H1 (cell line): ENCODE measurements around the gene MAP3K6. TPM values are rescaled to one million over a fixed set of nuclear protein-coding genes. Genes with fewer than 3 reads are reported as not detected.
A peak's percentile ranks its signal among the peaks of the same experiment; 100 is the strongest.
"Not testable (repeated sequence)": the region's sequence is repeated elsewhere in the genome, so short reads cannot be mapped to it uniquely, and the experiment has no call there.

ENCODE experiments used
- CTCF ChIA-PET: fragments of 300-600 bp; sonication (Branson Sonifier 250); formaldehyde crosslinking; loops from one replicate; lab custom pipeline; 2021; ENCODE audit not compliant: partially characterized antibody; lab: Charles Lee
- POLR2A ChIA-PET: fragments of 300-600 bp; sonication (Branson Sonifier 250); formaldehyde crosslinking; loops from one replicate; lab custom pipeline; 2021; ENCODE audit warnings: inconsistent platforms; ENCODE audit not compliant: partially characterized antibody; lab: Charles Lee
- DNase-seq, 2 experiments: peaks; one replicate each; pipeline versions ENCODE4 v3.0.0 to v3.0.0-alpha.2; 2010 to 2022; ENCODE audit warnings: low spot score in 2 of 2, low read depth in 1 of 2, mixed read lengths in 1 of 2
- FAIRE-seq: peaks from 2 replicates; lab custom pipeline; 2011; peaks lifted over from hg19 to GRCh38; lab: Jason Lieb, UNC
- H2AFZ ChIP-seq: 2 replicates; pipeline ENCODE4 v1.8.1; 2012; ENCODE audit warnings: low read length, inconsistent platforms
- H2AK5ac ChIP-seq: 2 replicates; pipeline ENCODE4 v1.6.1; 2013; ENCODE audit warnings: low read depth, low read length
- H2BK120ac ChIP-seq: replicated peaks from 2 replicates; pipeline ENCODE3; 2013; ENCODE audit warnings: low read depth, low read length, inconsistent platforms
- H2BK12ac ChIP-seq: 2 replicates; pipeline ENCODE4 v1.6.1; 2013; ENCODE audit warnings: low read depth, low read length
- H2BK15ac ChIP-seq: 2 replicates; pipeline ENCODE4 v1.6.1; 2013; ENCODE audit warnings: low read length
- H2BK20ac ChIP-seq: 2 replicates; pipeline ENCODE4 v1.6.1; 2013; ENCODE audit warnings: low read length
- H2BK5ac ChIP-seq: 2 replicates; pipeline ENCODE4 v1.6.1; 2013; ENCODE audit warnings: low read depth, low read length
- H3K14ac ChIP-seq: 2 replicates; pipeline ENCODE4 v1.6.1; 2013; ENCODE audit warnings: inconsistent platforms; ENCODE audit not compliant: insufficient read length
- H3K18ac ChIP-seq: 2 replicates; pipeline ENCODE4 v1.6.1; 2013; ENCODE audit warnings: low read length; ENCODE audit errors: extremely low read depth
- H3K23ac ChIP-seq: 2 replicates; pipeline ENCODE4 v1.6.1; 2013; ENCODE audit warnings: inconsistent platforms; ENCODE audit not compliant: insufficient read length
- H3K23me2 ChIP-seq: 2 replicates; pipeline ENCODE4 v1.6.1; 2013; ENCODE audit warnings: low read depth, low read length
- H3K27ac ChIP-seq: 2 replicates; pipeline ENCODE4 v1.6.1; 2011; ENCODE audit warnings: low read depth, low read length, inconsistent platforms
- H3K27me3 ChIP-seq, 4 experiments: replicated peaks in 1 of 4; 1 replicate in 1 of 4; 2 replicates in 3 of 4; pipeline versions ENCODE4 v1.6.1 to v1.8.1; 2011 to 2013; ENCODE audit warnings: low read length in 3 of 4, mild to moderate bottlenecking in 3 of 4, inconsistent platforms in 2 of 4, mixed read lengths in 2 of 4, moderate library complexity in 1 of 4; ENCODE audit not compliant: control insufficient read depth in 3 of 4, insufficient read depth in 3 of 4; ENCODE audit errors: extremely low read depth in 1 of 4
- H3K36me3 ChIP-seq, 4 experiments: 2 replicates each; pipeline versions ENCODE4 v1.6.1 to v1.8.1; 2011 to 2013; ENCODE audit warnings: mild to moderate bottlenecking in 4 of 4, low read length in 3 of 4, moderate library complexity in 2 of 4, control low read depth in 1 of 4, inconsistent platforms in 1 of 4; ENCODE audit not compliant: insufficient read depth in 4 of 4, control insufficient read depth in 2 of 4
- H3K4ac ChIP-seq: replicated peaks from 2 replicates; pipeline ENCODE3; 2013; ENCODE audit warnings: low read length, low read depth, mixed read lengths, inconsistent platforms; ENCODE audit not compliant: insufficient read length
- H3K4me1 ChIP-seq, 4 experiments: replicated peaks in 1 of 4; 1 replicate in 1 of 4; 2 replicates in 3 of 4; pipeline versions ENCODE4 v1.6.1 to v1.8.1; 2011 to 2013; ENCODE audit warnings: low read length in 3 of 4, inconsistent platforms in 2 of 4, mixed read lengths in 1 of 4; ENCODE audit not compliant: insufficient read depth in 4 of 4, control insufficient read depth in 3 of 4
- H3K4me2 ChIP-seq, 2 experiments: 2 replicates each; pipeline versions ENCODE4 v1.6.1 to v1.8.1; 2011 to 2013; ENCODE audit warnings: low read depth in 2 of 2, low read length in 2 of 2, control low read depth in 1 of 2, inconsistent platforms in 1 of 2, mild to moderate bottlenecking in 1 of 2; ENCODE audit not compliant: insufficient read depth in 1 of 2
- H3K4me3 ChIP-seq, 4 experiments: fragments of 200-600, 300-600 bp in 1 of 4; sonication (generic), shearing (Covaris generic), sonication (Bioruptor Twin) in 1 of 4; 2 replicates each; pipeline versions ENCODE4 v1.5.1 to v1.8.1; 2011 to 2016; ENCODE audit warnings: low read length in 4 of 4, low read depth in 3 of 4, control low read depth in 2 of 4, inconsistent platforms in 2 of 4, mild to moderate bottlenecking in 2 of 4, mixed read lengths in 1 of 4, moderate library complexity in 1 of 4; ENCODE audit not compliant: insufficient read depth in 2 of 4; ENCODE audit errors: extremely low read depth in 1 of 4
- H3K56ac ChIP-seq: replicated peaks from 2 replicates; pipeline ENCODE3; 2013; ENCODE audit warnings: low read depth, mild to moderate bottlenecking, mixed read lengths, low read length, inconsistent platforms; ENCODE audit not compliant: insufficient read length
- H3K79me1 ChIP-seq: 2 replicates; pipeline ENCODE4 v1.6.1; 2013; ENCODE audit warnings: low read depth, low read length, control low read depth
- H3K79me2 ChIP-seq, 2 experiments: 2 replicates each; pipeline versions ENCODE4 v1.6.1 to v1.8.1; 2012 to 2013; ENCODE audit warnings: low read length in 2 of 2, mild to moderate bottlenecking in 2 of 2, inconsistent platforms in 1 of 2; ENCODE audit not compliant: insufficient read depth in 2 of 2, control insufficient read depth in 1 of 2
- H3K9ac ChIP-seq, 4 experiments: replicated peaks in 1 of 4; 1 replicate in 1 of 4; 2 replicates in 3 of 4; pipeline versions ENCODE4 v1.6.1 to v1.8.1; 2011 to 2013; ENCODE audit warnings: low read depth in 3 of 4, low read length in 3 of 4, control low read depth in 2 of 4, mild to moderate bottlenecking in 2 of 4, moderate library complexity in 2 of 4, inconsistent platforms in 1 of 4; ENCODE audit errors: extremely low read depth in 1 of 4
- H3K9me3 ChIP-seq, 2 experiments: 2 replicates each; pipeline versions ENCODE4 v1.6.1 to v1.8.1; 2012 to 2013; ENCODE audit warnings: mild to moderate bottlenecking in 2 of 2, moderate library complexity in 2 of 2, control low read depth in 1 of 2, inconsistent platforms in 1 of 2, low read depth in 1 of 2, low read length in 1 of 2, mixed read lengths in 1 of 2; ENCODE audit not compliant: insufficient read depth in 2 of 2
- H4K20me1 ChIP-seq, 2 experiments: replicated peaks in 1 of 2; 2 replicates each; pipeline versions ENCODE3 to v1.8.1; 2011 to 2013; ENCODE audit warnings: inconsistent platforms in 2 of 2, low read length in 2 of 2, mild to moderate bottlenecking in 1 of 2; ENCODE audit not compliant: insufficient read depth in 2 of 2, control insufficient read depth in 1 of 2
- H4K5ac ChIP-seq: 2 replicates; pipeline ENCODE4 v1.6.1; 2013; ENCODE audit warnings: low read length, low read depth, mixed read lengths, inconsistent platforms; ENCODE audit not compliant: insufficient read length
- H4K8ac ChIP-seq: 2 replicates; pipeline ENCODE4 v1.8.0; 2013; ENCODE audit warnings: mild to moderate bottlenecking, moderate library complexity, low read length, inconsistent platforms; ENCODE audit not compliant: insufficient read depth; ENCODE audit errors: extremely low read depth
- H4K91ac ChIP-seq: replicated peaks from 2 replicates; pipeline ENCODE3; 2013; ENCODE audit warnings: low read length, mixed read lengths, inconsistent platforms; ENCODE audit not compliant: insufficient read length
- CTCF ChIP-seq, 3 experiments: IDR thresholded peaks; 1 replicate in 2 of 3; 2 replicates in 1 of 3; pipeline versions ENCODE4 v1.5.1 to v1.6.1; 2011; ENCODE audit warnings: low read length in 3 of 3, mild to moderate bottlenecking in 3 of 3, inconsistent platforms in 2 of 3, low read depth in 1 of 3, moderate library complexity in 1 of 3; ENCODE audit not compliant: insufficient read depth in 1 of 3; ENCODE audit errors: control extremely low read depth in 1 of 3
- HDAC2 ChIP-seq, 2 experiments: fragments of 300-600 bp in 1 of 2; sonication (generic) in 1 of 2; IDR thresholded peaks; 2 replicates each; pipeline ENCODE4 v1.6.1; 2011 to 2012; ENCODE audit warnings: low read depth in 2 of 2, low read length in 2 of 2, mild to moderate bottlenecking in 2 of 2, moderate library complexity in 2 of 2, borderline replicate concordance in 1 of 2, inconsistent platforms in 1 of 2
- JUND ChIP-seq: IDR thresholded peaks from 2 replicates; pipeline ENCODE4 v1.6.1; 2011; ENCODE audit warnings: mild to moderate bottlenecking, improper control_type of control experiment, low read length
- POLR2A ChIP-seq, 2 experiments: IDR thresholded peaks; 1 replicate in 1 of 2; 2 replicates in 1 of 2; pipeline ENCODE4 v1.6.1; 2011; ENCODE audit warnings: low read depth in 2 of 2, low read length in 2 of 2, mild to moderate bottlenecking in 2 of 2; ENCODE audit errors: control extremely low read depth in 1 of 2
- RAD21 ChIP-seq, 2 experiments: IDR thresholded peaks in 1 of 2; conservative IDR thresholded peaks in 1 of 2; 2 replicates each; pipeline ENCODE4 v1.6.1; 2011; ENCODE audit warnings: low read depth in 2 of 2, low read length in 2 of 2, improper control_type of control experiment in 1 of 2, inconsistent platforms in 1 of 2, mild to moderate bottlenecking in 1 of 2, moderate library complexity in 1 of 2
- YY1 ChIP-seq: IDR thresholded peaks from 2 replicates; pipeline ENCODE4 v1.6.1; 2011; ENCODE audit warnings: low read depth, mild to moderate bottlenecking, low read length
- WGBS, 2 experiments: shearing (Covaris generic) in 1 of 2; methylation state at CpG; one replicate each; pipeline versions ENCODE4 v1.1.6 to v1.1.7; 2013 to 2015; ENCODE audit warnings: low lambda C conversion rate in 2 of 2, mixed read lengths in 2 of 2, inconsistent platforms in 1 of 2, low coverage in 1 of 2, missing lambda C conversion rate in 1 of 2; ENCODE audit not compliant: insufficient replicate concordance in 2 of 2, insufficient coverage in 1 of 2, insufficient read length in 1 of 2; ENCODE audit errors: extremely low coverage in 1 of 2, missing lambda C conversion rate in 1 of 2; 5-methylcytosine and 5-hydroxymethylcytosine counted together
- polyA plus RNA-seq, 7 experiments: library from polyadenylated mRNA; depleted of rRNA in 3 of 7; stranded (reverse) in 5 of 7; unstranded in 2 of 7; fragments of >200 nt in 5 of 7; fragments of 200-250 nt in 2 of 7; gene quantifications; 1 replicate in 5 of 7; 2 replicates in 1 of 7; 4 replicates in 1 of 7; pipeline versions ENCODE4 v1.2.1 to v1.2.3, GENCODE V29; 2011 to 2013; ENCODE audit warnings: missing spikeins in 2 of 7, mixed read lengths in 2 of 7
- total RNA-seq: library from RNA; stranded (reverse); fragmentation: NEBNext Ultra II Directional; extraction: Animal tissue kit (Norgen Biotek cat#: 25700); gene quantifications from 2 replicates; pipeline ENCODE4 v1.2.1, GENCODE V29; 2021

MAP3K6 gene
- total and polyA plus RNA-seq, 2 of the 8 experiments (the other 6 are each of a cell fraction or from before 2014, with no cell fraction given) = 7.4 to 7.6 TPM

- H3K27me3 ChIP-seq, H3K4ac ChIP-seq, H4K8ac ChIP-seq, H3K23ac ChIP-seq, H3K9me3 ChIP-seq, H3K4me3 ChIP-seq, H4K5ac ChIP-seq, H3K23me2 ChIP-seq, H4K91ac ChIP-seq, H2BK15ac ChIP-seq, H2BK12ac ChIP-seq, H2BK20ac ChIP-seq, H2BK120ac ChIP-seq, H3K56ac ChIP-seq, H3K79me2 ChIP-seq, H2AFZ ChIP-seq, H3K79me1 ChIP-seq, H4K20me1 ChIP-seq, H3K14ac ChIP-seq: not testable (repeated sequence)
- Histone ChIP-seq H3K27ac (peak overlapping the region; percentile 71), H3K4me1 (peaks cover 9 to 30% (median 17%) of the 10 kb centered on the region in 4 experiments), H3K36me3 (peaks cover 0 to 25% (median 11%) of the 10 kb centered on the region in 4 experiments; a peak in 6 of 8 replicates), H3K9ac (peak overlapping the region in 3 of 4 experiments; percentile 29 to 43 (median 39); a peak in 4 of 7 replicates), H3K4me2 (peak overlapping the region; percentile 24 to 49; a peak in 3 of 4 replicates), H3K18ac (peak overlapping the region; percentile 60), H2BK5ac (peak overlapping the region; percentile 74), H2AK5ac (0 out of 2 replicates have a peak overlapping the region, but pooled peaks have one; percentile 10)
- 66% methylated on average over 15 of the region's 18 CpGs; no CpG with 5 or more reads in 1 of the 2 experiments for WGBS, 2 experiments
- peak; percentile 97 for FAIRE-seq
- 0 out of 4 replicates have a peak, but pooled peaks of 1 of the 2 experiments have one; percentile 7 for TF ChIP-seq HDAC2 (IDR thresholded peaks at IDR 0.05; ENCODE audit: borderline replicate concordance in 1 of 2, low read depth in 2 of 2, low read length in 2 of 2)
- TF ChIP-seq JUND = peak; percentile 15; the same call in 1 of the 2 replicates
- TF ChIP-seq YY1 = 0 out of 2 replicates have a peak, but pooled peaks have one; percentile 36
- peak in 2 of 3 experiments; percentile 25 to 34; a peak in 3 of 4 replicates for TF ChIP-seq CTCF (IDR thresholded peaks at IDR 0.05; ENCODE audit: control extremely low read depth in 1 of 3, insufficient read depth in 1 of 3, low read depth in 1 of 3, low read length in 3 of 3)
- TF ChIP-seq POLR2A (IDR thresholded peaks at IDR 0.05; ENCODE audit: control extremely low read depth in 1 of 2, low read depth in 2 of 2, low read length in 2 of 2) = 0 out of 3 replicates have a peak, but pooled peaks of 1 of the 2 experiments have one; percentile 41
- peak; percentile 25 to 27; a peak in 2 of 4 replicates for TF ChIP-seq RAD21 (IDR thresholded peaks at IDR 0.05 in 1 of 2, conservative IDR thresholded peaks at IDR 0.05 in 1 of 2; ENCODE audit: low read depth in 2 of 2, low read length in 2 of 2)
- ChIA-PET POLR2A (interaction anchor here (0.6 to 1.5 kb wide), 8 partner anchors 8 to 266 kb away, joined by 3 to 5 read pairs (median 4); partner anchors contain the start of gene WASF2), CTCF (interaction anchor here (0.6 to 37.8 kb wide), 40 partner anchors 7 to 1176 kb away, joined by 3 to 863 read pairs (median 4); partner anchors contain the start of gene MAP3K6)
- DNase-seq = peak in 1 of 2 experiments; percentile 63
These were observed 39.0 kb upstream of the MAP3K6 start for GRCh38 chr1:27405598-27406361.
